HG02623 (cell line): ENCODE data around the gene GDF2.

Source experiments
- ATAC-seq: cut with Tn5 transposase; IDR thresholded peaks from one replicate; pipeline ENCODE4 v1.9.1; 2021; ENCODE audit warnings: moderate library complexity; ENCODE audit not compliant: unreplicated experiment

Gene GDF2

GRCh38 chr10:47322300-47323061 lies at the start of gene GDF2:
GDF2 (plus strand) TSS chr10:47322454; CDS start chr10:47322669, 215 bp downstream.
- ATAC-seq: no peak

DNA sequence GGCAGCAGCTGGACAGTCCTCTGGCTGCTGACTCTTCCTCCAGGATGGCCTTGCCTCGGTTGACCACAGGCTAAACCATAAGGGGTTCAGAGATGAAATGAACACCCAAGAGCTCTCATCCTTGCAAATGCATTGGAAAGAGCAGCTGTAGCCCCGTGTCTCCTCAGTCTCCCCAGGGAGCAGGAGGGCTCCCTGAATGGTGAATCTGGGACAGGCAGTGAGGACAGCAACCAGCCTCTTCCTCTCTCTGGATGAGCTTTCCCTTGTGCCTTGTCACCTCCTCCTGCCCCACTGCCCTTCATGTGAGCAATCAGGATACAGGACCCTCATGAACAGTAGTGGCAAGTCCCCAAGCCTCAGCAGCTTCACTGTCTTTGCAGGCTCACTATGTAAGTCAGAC lies 46.2 kb upstream of the GDF2 start:
- ATAC-seq: no peak

- ATAC-seq: no peak
These were observed 45.5 kb upstream of the GDF2 start for GRCh38 chr10:47276576-47277351.

DNA sequence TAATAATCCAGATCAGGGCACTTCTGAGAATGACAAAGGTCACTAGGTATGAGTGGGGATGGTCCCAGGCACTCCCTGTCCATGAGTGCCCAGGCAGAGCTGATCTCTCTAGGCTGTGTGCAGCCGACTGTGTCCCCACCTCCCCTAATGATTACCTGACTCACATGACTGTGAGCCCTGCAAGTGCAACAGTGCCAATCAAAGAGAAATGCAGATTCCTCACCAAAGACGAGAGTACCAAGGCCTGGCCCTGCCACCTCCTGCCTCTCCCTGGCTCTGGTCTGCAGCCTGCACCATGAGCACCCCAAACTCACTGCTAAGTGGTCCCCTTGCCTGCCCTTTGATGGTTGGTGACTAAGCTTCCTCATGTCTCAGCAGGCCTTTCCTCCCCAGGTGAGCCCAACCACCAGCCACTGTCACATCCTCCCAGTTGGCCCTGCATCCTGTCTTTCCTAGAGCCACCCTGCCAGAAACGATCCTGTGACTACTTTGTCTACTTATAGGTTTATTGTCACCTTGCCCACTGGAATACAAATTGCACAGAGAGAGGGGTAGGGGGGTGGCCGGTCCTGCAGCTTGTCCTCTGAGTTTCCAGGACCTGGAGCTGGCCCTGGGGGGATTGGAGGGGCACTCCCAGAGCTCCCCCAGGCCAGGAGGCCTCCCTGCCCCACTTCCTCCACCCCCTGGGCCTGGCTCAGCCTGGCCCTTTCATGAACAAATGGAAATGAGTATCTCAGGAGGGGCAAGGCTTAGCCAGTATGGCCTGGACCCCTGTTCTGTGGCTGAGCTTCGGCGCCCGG lies 44.7 kb upstream of the GDF2 start:
- ATAC-seq: no peak

DNA sequence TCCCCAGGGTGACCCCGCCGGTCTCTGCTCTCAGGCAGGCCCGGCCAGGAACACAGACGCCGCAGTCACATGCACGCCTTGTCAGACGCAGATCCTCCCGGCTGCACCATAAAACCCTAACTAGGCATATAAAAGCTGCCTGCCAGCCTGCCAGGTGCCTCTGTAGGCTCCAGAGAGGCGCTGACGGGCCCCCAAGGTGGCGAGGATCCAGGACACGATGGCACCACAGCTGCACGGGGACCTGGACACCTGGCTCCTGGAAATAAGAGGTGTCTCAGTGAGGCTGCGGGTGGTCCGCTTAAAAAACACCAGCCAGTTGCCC lies 44.1 kb upstream of the GDF2 start:
- ATAC-seq: no peak

DNA sequence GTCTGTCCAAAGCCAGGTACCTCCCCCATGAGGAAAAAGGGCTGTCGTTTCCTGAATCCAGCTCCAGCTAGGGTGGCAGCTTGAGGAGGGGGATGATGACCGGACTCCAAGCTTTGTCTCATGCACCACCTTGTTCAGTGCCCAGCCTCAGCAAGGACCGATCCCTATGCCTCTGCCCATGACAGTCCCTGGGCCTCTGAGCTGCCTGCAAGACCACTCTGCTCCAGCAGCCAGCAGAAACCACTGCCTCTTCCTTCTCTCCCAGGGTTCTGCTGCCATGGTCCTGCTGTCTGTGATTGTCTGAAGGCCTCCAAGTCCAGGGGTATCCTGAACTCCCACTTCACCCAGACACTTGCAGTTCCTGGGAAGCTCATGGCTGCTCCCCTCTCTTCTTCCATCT lies 43.5 kb upstream of the GDF2 start:
- no peak for ATAC-seq

DNA sequence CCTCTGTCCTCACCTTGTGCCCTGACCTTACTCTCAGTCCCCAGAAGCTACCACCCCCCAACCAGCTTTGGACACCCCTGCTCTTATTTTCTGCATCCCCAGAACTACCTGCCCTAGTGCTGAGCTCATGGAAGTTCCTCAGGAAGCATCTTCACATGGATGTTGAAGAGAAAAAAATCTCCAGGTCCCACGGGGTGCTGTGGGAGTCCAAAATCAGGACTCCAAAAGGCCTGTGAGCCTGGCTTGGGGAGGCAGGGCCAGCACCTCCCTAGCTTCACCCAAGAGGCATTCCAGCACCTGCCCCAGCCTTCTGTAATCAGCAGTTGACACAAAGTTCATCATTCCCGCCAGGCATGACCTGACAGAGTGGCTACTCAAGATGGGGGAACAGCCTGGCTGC lies 43.0 kb upstream of the GDF2 start:
- ATAC-seq: no peak

GRCh38 chr10:47282005-47282656 lies 40.1 kb upstream of the GDF2 start:
- no peak for ATAC-seq

- ATAC-seq: no peak
These were observed 39.6 kb upstream of the GDF2 start for GRCh38 chr10:47282657-47283018.

GRCh38 chr10:47283101-47283630 lies 39.1 kb upstream of the GDF2 start:
- no peak for ATAC-seq

- no peak for ATAC-seq
These were observed 38.4 kb upstream of the GDF2 start for GRCh38 chr10:47283848-47284247.

DNA sequence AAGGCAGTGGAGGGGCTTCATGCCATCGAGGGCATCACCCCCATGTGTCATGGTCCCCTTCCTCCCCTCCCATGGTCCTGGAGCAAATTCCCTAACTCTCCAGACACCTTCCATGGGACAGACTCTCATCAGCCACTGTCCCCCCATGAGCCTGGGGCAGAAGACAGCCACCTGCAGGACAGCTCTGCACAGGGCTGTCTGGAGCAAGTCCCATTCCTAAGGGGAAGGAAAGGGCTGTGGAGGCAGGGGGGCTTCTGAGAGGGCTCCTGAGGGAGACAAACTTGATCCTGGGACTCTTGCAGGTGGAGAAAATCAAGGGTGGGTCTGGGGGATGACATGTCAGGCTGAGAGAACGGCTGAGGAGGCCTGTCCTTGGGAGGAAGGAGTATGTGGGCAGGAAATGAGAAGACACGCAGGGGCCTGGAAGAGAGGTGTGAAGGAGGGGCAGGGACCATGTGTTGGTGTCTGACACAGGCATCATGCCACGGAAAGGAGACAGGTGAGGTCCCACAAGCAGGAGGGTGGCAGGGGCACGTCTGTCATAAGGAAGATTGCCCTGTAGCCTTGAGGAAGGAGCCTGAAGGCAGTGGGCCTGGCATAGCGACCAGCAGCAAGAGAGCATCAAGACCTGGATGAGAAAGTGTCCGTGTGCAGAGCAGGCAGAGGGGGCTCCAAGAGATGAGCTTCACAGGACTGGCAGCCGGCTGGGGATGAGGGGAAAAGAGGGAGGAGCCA lies 36.7 kb upstream of the GDF2 start:
- ATAC-seq: no peak

GRCh38 chr10:47286116-47286505 lies 36.1 kb upstream of the GDF2 start:
- ATAC-seq: no peak

GRCh38 chr10:47286591-47287315 lies 35.5 kb upstream of the GDF2 start:
- no peak for ATAC-seq

DNA sequence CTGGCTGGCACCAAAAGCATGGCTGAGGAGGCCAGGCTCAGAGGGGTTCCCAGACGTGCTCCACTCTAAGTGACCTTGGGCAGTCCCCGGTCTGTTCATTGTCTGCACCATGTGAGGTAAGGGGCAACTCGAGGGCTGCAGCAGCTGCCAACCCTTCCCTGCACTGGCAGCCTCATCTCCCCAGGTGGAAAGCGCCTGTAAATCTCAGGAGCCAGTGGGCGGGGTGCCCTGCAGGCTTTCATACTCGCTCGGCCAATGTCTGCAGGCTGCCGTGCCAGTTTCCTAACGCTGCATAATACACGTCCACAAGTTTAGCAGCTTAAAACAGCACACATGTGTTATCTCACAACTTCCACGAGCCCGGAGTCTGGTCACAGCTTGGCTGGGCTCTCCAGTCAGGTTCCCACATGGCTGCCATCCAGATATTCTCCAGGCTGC lies 34.9 kb upstream of the GDF2 start:
- no peak for ATAC-seq

DNA sequence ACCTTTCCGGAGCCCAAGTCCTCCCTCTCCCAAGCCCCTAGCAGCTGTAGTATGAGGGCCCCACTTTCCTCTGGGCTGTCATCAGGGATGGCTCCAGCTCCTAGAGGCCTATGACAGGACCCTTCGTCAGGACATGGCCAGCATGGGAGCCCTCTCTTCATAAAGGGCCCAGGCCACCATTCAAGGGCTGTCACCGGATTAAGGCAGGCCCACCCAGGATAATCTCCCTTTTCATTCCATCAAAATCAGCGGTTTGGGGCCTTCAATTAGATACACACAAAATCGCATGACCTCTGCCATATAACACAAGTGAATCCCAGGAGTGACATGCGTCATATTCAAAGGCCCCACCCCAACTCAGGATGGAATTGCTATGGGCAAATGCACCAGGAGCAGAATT lies 34.4 kb upstream of the GDF2 start:
- ATAC-seq: no peak

- no peak for ATAC-seq
These were observed 34.0 kb upstream of the GDF2 start for GRCh38 chr10:47288236-47288635.

- no peak for ATAC-seq
These were observed 33.2 kb upstream of the GDF2 start for GRCh38 chr10:47288916-47289495.

DNA sequence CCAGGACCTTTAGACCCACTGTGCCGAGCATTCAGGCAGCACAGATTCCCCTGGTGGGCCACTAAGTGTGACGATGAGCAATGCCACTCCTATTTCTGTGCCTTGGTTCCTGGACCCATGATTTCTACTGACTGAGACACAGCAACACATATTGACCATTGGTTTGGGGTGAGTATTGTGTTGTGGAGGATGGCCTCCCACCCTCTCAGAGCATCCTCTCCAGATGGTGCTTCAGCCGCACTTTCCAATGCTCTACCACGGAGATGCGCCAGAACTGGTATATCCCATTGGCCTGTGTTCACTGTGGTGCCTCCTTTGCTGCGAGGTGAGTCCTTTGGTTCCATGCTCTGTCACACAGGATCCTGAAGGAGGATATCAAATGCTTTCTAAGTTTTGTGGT lies 32.3 kb upstream of the GDF2 start:
- no peak for ATAC-seq
